NCI-H1092 (cell line): Measurements from ENCODE around the gene SYNPO2.
A peak's percentile ranks its signal among the peaks of the same experiment; 100 is the strongest.
"Not testable (repeated sequence)": the region's sequence is repeated elsewhere in the genome, so short reads cannot be mapped to it uniquely, and the experiment has no call there.

Experiments used
- DNase-seq: peaks from one replicate; lab custom pipeline; 2025; lab: John Stamatoyannopoulos, UW

SYNPO2 gene

DNA sequence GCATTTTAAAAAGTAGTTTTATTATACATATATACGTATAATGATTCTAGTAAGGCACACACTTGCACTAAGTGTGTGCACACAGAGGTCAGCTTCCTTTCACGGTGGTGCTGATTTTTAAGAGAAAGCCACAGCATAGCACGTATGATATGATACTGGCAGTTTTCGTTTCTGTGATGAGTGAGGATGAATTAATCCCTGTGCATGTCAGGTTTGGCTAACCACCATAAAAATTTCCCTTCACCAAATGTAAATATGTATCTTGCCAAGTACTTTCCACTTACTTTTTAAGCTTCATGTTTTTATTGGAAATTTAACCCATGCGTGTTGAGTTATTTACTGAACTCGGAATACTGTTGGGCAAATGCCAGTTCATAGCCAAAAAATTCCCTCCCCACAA lies 84.6 kb downstream of the SYNPO2 start:
- DNase-seq = no peak

DNA sequence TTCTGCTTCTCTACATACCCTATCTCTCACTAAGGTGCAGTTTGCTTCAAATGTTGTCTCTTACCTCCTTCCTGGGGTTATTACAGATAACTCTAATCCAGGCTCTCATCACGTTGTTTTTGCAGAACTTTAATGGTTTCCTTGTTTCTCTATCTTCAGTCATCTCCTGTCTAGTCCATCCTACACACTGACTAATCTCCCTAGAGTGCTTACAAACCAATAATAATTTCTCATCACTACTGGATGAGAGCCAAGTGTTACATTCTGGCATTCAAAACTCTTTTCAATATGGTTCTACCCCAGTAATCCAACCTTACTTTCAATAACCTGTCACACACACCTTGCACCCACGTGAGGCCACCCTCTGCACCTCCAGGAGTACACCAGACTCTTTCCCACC lies 86.1 kb downstream of the SYNPO2 start:
- DNase-seq = no peak

DNA sequence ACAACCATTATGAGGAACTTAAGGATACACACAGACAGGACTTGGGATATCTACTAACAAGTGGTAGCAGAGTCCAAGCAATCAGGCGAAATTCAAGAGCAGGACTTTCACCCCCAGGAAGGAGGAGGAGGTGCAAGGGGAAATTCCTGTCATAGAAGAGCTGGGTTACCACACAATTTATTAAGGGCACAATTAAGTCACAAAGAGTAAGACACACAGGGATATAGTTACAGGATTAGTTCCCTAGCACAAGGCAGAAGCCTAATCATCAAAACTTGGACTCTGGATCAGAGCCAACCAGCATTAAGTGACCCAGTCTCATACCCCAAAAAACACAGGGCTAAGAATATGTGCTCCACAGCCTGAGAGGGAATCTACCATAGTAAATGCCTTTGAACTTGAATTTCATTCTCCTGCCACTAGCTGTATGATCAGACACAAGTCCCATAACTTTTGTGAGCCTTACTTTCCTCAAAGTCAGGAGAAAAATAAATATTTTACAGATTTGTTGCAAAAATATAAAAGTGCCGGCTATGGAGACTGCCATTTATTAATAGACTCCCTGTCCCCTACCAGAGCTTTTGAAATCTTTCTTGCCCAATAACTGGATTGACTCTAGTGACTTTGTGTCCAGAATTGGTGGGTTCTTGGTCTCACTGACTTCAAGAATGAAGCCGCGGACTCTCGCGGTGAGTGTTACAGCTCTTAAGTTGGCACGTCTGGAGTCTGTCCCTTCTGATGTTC lies 87.0 kb downstream of the SYNPO2 start:
- no peak for DNase-seq

DNA sequence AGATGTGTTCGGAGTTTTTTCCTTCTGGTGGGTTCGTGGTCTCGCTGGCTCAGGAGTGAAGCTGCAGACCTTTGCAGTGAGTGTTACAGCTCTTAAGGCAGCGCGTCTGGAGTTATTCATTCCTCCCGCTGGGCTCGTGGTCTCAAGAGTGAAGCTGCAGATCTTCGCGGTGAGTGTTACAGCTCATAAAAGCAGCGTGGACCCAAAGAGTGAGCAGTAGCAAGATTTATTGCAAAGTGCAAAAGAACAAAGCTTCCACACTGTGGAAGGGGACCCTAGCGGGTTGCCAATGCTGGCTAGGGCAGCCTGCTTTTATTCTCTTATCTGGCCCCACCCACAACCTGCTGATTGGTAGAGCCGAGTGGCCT lies 87.5 kb downstream of the SYNPO2 start:
- DNase-seq = not testable (repeated sequence)

DNA sequence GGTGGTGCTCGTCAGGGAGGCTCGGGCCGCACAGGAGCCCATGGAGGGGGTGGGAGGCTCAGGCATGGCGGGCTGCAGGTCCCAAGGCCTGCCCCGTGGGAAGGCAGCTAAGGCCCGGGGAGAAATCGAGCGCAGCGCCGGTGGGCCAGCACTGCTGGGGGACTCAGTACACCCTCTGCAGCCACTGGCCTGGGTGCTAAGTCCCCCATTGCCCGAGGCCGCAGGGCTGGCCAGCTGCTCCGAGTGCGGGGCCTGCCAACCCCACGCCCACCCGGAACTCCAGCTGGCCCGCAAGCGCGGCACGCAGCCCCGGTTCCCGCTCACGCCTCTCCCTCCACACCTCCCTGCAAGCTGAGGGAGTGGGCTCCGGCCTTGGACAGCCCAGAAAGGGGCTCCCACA lies 88.4 kb downstream of the SYNPO2 start:
- not testable (repeated sequence) for DNase-seq

DNA sequence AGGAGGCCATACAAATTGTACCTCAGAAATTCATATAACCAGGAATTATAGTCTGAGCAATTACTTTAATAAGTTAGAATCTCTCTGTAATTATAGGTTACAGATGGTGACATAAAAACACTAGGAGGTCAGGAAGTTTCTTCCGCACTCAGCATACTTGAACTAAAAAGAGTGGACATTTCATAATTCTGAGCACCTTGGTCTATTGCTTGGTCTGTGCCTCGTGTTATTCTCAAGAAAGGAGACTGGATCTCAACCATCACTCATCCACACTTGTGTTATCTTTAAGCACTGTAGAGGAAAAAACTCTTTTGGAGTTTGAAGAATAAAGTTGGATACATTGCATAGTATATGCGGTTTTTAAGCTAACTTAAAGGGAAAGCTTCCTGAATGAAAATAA lies 91.1 kb downstream of the SYNPO2 start:
- DNase-seq = no peak

DNA sequence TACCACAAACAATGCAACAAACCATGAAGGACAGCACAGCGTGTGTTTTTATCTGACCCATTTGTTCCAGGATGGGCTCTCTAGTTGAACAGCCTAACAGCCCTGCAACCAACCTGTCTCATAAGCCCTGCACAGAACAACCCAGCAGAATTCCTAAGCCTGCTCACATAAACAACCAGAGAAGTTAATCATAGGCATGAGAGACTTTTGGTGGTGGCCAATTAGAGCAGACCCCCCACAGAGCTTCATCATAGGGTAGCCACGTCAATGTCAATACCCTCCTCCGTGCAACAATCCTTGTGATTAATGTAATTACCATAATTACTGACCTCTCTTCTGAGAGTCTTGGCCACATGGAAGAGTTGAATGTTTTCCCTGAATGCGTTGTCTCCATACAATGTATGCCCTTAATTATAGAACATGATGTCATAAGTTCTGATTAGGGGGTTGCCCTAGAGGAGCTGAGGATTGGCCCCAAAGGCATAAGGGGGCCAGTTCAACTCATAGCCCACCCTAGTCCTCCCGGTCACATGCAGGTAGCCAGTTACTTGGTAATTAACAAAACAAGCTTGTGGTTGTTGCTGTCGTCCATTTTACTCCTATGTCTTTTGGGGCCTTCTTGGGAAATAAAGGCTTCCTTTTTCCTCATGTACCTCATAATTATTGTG lies 92.7 kb downstream of the SYNPO2 start:
- DNase-seq = no peak

DNA sequence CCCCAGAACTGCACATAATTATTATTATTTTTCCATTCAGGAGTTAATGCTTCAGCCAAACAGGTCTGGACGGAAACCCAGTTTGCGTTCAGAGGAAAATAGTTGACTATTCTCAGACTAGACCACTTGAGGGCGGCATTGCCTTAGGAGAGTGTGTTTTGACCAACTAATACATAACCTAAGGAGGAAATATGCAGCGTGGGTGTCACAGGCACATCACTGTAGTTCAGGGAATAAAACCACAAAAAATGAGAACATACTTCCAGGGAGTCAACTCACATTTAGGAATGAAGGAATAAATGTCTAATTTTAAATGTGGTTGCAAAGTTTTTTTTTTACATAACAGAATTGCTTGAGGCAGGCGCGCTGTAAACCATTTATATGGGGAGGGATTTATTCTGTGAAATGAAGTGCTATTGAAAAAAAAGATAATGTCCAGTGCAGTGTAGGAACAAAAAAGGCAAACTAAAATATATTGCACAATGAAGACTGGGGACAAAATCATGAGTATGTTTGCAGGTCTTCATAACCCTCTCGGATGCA lies 93.3 kb downstream of the SYNPO2 start:
- DNase-seq = peak; percentile 52

DNA sequence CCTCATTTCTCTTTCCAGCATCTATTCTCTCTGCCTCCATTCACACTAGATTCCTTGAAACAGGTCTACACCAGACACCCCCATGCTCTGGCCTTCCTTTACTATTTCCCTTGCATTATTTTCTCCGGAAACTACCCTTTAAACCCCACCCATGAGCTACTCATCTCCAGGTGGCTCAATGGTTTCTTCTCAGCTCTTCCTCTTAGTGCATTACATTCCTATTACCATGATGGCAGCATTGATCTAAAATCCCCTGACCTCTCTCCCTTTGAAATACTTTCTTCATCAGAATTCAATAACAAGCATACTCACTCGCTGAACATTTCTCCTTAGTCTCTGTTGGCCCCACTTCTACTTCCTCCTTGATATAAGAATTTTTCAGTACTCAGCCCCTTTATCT lies 94.6 kb downstream of the SYNPO2 start:
- no peak for DNase-seq

DNA sequence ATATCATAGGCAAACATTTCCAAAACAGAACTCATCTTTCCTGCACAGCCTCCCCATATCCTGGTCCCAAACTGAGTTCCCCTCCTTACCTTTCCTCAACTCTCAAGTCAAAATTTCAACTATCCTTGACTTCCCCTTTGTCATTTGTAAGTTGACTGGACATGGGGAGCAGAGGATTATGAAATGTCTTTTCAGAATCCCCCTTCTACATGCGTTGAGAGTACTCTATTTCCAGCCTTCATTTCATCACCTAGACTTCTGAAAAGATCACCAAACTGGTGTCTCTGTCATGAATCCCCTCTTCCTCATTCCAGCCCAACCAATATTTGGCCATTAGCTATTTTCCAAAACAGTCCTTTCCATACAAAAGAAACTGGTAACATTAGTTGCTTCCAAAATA lies 95.2 kb downstream of the SYNPO2 start:
- DNase-seq = no peak

DNA sequence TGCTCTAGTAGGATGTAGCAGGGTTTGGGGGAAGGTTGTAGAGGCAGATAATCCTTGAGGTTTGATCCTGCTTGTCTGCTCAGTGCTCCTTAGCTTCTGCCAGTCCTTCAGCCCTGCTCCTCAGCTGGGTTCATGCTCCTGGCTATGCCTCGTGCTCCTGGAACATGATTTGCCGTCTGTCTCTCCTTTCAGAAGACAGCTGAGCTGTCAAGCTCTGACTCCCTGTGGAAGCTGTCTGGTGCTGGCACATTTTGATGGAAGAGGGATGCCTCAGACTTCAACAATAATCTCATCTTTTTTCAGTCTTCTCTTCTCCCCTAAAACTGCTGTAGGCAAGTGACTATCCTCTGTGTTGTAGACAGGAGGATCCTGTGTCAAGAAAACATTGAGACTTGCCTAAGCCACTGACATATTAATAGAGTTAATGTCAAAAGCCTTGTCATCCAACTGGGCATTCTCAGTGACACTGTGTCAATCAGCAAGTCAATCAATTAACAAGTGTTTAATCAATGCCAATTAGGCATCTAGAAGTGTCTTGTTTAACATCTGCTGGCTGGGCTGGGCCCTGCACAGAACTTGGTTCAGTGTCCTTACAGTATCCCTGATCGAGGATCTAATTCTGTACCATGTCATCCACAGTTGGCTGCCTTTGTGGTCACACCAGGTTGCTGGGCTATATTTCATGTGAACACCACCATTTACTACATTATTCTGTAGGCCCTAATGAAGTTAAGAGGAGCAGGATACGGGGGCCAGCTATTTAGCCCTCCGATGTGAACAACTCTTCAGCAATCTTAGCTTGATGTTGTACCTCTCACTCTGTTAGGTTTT lies 96.7 kb downstream of the SYNPO2 start:
- no peak for DNase-seq

DNA sequence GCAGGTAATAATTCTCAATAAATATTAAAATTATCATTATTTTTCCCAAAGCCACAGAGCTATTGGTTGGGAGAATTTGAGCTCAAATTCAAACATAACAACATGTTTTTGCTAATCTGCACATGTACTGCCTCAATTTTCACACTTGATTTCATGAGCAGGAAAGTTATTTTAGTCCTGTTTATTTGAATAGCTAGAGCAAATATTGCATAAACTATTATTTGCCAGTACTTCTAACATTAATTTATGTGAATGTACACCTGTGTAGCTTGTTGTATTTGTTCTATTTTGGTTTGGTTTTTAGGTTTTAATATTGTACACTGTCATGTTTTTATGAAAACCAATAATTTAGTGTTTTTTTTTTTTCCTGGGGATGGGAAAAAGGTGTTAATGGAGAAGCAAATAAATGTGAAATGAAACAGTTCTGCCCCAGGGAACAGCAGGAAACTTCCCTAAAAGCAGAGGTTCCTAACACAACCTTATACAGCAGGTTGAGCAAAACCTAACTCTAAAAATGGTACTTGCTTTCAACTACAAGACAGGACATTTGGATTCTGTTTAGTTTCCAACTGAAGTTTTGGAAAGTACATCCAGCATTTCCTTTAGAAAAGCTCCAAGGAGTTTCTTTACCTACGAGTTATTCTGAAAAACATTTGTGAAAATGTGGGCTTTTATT lies 99.4 kb downstream of the SYNPO2 start:
- no peak for DNase-seq

DNA sequence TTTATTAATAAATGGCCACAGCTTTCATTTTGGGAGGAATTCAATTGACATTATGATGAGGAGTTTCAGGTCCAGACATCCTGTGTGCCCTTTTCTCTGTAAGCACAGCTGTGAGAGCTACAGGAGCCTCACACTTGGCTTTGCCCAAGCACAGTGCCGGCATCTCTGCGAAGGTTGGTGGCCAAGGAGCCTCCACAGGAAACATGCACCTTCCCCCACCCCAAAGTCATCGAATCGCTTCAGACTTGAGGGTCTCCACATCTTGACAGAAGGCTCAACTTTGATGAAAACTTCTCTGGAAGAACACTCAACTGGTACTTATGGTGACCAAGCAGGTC lies 100.0 kb downstream of the SYNPO2 start:
- DNase-seq = no peak

DNA sequence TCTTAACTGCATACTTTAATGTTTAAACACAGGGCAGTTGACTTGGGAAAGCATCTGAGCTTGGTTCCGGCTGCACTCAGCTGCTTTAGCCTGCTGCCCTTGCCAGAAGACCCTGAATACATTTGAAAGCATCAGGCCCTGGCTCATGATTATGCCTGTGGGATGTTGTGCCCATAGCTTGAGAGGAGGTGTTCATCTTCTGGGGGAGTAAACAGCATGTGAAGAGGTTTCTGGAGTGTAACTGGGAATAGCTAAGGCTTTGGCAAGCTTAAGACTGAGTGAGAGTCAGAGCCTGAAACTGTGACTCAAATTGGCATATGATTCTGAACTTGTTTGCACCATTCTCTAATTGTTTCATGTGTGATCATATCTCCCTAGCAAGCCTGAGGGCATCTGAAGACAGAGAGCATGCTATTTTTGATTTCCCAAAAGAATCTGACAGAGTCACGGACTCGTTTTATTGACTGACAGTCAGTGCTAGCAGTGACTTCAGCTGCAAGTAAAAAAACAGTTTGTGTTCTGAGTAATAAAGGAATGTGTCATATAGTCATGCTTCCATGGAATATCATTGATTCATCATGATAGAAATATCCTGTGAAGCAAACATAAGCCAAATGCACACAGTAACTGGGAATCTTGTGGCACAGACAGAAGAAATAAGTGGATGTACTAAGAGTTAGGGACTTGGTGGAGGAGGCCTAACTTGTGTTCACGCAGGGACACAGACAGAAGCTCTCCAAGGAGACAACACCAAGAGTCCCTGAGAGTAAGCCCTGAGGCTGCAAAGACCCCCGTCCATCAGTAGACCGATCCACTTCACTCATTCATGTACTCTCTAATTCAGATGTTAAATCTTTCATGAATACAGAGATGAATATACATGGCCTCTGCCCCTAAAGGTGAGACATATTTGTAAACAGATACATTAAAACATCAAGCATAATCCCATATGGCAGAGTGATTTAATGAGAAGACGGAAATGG lies 100.7 kb downstream of the SYNPO2 start:
- no peak for DNase-seq

DNA sequence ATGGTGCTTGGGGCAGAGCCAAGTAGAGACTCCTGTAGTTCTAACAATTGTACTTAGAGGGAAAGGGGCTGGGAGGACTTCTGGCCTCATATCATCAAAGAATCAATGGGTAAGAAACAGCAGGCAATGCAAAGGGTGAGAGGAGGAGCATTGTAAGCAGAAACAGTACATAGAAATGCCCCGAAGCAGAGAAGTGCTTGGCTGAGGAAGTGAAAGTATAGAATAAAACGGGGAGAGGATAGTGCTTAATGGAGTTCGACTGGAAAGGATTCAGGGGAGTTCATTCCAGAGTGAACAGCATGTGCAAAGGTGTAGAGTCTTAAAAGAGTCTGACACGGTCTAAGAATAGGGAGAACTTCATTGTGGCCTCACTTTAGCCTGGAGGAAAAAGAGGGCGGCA lies 103.0 kb downstream of the SYNPO2 start:
- DNase-seq = no peak

DNA sequence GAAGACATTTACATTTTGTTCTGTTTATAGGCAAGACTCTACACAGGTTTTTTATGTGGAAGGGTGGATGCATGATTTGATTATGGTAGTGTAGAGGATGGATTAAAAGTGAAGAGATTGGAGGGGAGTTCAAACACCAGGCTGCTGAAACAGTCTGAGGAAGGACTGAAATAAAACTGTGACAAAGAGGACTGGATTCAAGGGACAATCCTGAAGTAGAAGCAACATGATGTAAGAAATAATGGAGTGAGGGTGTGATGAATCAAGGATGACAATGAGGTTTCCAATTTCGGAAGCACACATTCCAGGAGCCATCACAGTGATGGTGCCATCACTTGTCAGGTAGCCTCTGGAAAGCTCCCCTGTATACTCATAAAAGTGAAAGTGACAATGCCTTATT lies 103.5 kb downstream of the SYNPO2 start:
- DNase-seq = no peak

DNA sequence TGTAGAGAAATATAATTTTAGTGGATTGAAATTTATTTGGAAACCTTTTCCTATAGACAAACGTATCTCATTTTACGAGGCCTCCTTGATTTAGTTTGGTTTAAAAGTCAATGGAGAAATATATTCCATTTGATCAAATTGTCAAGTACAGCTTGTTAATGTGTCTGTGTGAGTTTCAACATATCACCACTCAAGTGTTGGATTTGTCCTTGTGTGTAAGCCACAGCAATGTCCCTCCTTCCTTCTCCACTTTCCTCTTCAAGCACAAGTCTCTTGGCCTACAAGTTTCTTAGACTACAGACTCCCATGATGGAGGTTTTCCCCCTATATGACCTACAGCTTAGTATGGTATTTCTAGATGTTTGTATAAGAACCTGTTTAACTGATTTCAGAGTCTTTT lies 104.7 kb downstream of the SYNPO2 start:
- DNase-seq = no peak

DNA sequence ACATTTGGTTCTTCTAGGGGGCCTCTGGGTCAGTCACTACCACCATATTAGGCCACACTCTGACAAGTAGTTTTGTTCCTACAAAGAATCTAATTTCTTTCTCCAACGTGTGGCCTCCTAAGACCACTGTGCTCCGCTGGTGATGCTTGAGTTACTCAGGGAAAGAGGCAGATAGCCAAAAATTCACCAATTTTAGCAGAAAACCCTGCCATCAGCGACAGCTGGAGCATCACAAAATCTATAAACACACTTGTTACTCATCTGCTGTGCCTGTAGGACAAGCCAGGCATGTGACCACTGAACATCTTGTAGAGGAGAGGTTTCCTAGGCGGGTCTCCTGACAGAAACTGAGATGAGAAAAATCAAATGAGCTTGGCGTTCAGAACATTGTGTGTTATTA lies 105.4 kb downstream of the SYNPO2 start:
- no peak for DNase-seq

DNA sequence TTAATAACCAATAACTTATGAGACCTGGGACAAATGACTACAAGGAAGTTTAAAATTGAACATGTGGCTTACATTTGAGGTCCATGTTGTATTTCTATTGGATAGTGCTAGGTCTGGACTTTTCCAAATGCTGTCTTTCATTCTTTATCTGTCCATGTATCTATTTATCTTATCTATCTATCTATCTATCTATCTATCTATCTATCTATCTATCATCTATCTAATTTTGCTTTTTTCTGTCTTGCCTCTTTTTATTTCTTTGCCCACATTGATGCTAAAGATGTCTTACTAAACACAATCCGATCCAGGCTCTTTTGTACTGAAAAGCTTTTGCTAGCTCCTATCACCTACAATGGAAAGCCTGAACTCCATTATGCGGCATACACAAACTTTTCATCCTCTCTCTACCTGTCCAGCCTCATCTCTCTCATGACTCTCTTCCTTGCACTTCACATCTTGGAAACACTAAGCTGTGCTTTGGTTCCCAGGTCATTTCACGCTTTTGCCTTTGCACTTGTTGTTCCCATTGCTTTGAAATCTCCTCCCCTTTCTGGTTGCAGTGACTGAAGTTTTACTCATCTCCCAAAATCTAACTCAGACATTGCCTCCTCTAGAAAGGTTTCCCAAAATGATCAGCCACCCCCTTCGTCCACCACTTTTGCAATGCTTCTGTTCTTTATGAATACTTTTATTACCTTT lies 107.2 kb downstream of the SYNPO2 start:
- DNase-seq = no peak

DNA sequence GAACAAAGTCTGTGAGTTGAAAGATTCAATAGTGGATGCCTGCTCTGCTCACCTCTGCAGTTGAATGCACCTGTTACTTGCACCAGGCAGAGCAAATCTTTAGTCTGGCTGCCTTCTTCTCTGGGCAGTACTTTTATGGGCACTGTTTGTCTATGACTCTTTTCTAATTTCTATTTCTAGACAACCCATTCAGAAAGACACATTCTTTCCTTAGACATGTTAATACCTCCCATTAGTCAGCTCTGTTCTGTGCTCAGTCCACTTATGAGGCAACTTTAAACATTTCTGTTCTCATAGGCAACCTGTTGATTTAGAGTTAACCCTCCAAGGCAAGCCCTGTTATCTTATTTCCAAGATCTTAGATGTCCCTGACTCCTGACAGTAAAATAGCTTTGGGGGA lies 108.9 kb downstream of the SYNPO2 start:
- DNase-seq = no peak

DNA sequence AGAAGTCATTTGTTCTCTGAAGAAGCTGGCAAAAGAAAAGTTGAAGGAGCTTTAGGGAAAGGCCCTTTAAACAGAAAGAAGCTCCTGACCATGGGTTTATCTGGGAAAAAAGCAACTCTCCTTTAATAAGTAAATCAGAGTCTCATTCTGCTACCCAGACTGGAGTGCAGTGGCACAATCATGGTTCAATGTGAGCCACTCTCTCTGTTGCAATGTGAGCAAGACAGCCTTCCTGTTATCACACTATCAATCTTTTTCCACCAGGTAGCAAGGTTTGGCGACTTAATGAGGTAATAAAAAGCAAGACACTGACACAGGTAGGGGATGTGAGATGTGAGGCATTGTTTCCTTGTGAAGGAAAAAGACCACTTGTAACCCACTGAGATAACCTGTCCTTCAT lies 111.3 kb downstream of the SYNPO2 start:
- no peak for DNase-seq
